ENCODE measurements around the gene RNF114. TPM values are rescaled to one million over a fixed set of nuclear protein-coding genes. Genes with fewer than 3 reads are reported as not detected.

The RNF114 gene
- total RNA-seq, 4 donors from 2014 or later = 48.7 to 166 (median 103) TPM

GRCh38 chr20:49986049-49986448 is 49.9 kb downstream of the RNF114 start:
- DNase-seq (ENCODE audit: low spot score in 2 of 2) = no peak
- intact Hi-C loops (cut with DNase I; ENCODE audit: low total_unique reads) = no loop called here
- H3K4me3 ChIP-seq (ENCODE audit: low read depth, poor library complexity, severe bottlenecking) = no peak overlapping the region
- TF ChIP-seq, protein P1, sequence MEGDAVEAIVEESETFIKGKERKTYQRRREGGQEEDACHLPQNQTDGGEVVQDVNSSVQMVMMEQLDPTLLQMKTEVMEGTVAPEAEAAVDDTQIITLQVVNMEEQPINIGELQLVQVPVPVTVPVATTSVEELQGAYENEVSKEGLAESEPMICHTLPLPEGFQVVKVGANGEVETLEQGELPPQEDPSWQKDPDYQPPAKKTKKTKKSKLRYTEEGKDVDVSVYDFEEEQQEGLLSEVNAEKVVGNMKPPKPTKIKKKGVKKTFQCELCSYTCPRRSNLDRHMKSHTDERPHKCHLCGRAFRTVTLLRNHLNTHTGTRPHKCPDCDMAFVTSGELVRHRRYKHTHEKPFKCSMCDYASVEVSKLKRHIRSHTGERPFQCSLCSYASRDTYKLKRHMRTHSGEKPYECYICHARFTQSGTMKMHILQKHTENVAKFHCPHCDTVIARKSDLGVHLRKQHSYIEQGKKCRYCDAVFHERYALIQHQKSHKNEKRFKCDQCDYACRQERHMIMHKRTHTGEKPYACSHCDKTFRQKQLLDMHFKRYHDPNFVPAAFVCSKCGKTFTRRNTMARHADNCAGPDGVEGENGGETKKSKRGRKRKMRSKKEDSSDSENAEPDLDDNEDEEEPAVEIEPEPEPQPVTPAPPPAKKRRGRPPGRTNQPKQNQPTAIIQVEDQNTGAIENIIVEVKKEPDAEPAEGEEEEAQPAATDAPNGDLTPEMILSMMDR (IDR thresholded peaks at IDR 0.05) = no peak
- TF ChIP-seq POLR2A (IDR thresholded peaks at IDR 0.05) = no peak
- WGBS, 2 donors = 77 to 89% methylated on average over 4 of the region's 4 CpGs

DNA sequence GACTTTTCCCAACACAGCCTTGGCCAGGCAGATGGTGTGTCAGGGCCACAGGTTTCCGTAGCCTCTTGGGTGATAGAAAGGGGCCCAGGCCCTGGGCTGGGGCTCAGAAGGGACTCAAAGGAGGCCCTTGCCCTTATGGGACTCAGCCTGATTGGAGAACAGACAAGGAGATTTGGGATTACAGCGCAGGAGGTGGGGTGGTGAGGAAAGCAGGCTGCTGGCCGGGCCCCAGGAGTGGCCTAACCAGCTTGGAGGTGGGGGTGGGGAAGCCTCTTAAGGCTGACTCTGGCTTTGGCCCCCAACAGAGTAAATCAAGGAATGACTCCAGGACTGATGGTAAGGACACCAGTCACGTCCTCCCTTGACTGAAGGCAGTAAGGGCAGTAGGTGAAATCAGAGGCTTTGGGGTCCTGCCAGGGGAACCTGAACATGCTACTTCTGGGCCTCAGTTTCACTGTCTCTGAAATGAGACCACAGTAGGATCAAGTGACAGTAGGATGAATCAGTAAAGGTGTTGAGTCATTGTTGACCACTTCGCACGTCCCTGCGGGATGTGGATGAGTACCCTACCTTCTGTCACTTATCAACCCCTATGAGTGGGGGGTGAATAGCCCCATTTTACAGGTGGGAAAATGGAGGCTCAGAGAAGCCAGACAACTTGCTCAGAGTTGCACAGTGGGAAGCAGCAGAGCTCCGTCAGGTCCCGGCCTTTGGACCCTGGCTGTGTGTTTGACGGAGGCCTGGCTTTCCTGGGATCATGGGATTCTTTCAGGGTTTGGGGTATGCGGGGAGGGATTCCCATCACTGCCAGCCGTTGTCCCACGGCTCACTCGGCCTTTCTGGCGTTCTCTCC is 51.0 kb downstream of the RNF114 start:
- intact Hi-C loops (cut with DNase I; ENCODE audit: low total_unique reads) = no loop called here
- H3K4me3 ChIP-seq (ENCODE audit: low read depth, poor library complexity, severe bottlenecking) = no peak overlapping the region
- DNase-seq (ENCODE audit: low spot score in 2 of 2) = no peak
- WGBS, 2 donors = 79 to 91% methylated on average over 15 of the region's 15 CpGs
- TF ChIP-seq POLR2A (IDR thresholded peaks at IDR 0.05) = no peak
- TF ChIP-seq, protein P1 (IDR thresholded peaks at IDR 0.05) = no peak

DNA sequence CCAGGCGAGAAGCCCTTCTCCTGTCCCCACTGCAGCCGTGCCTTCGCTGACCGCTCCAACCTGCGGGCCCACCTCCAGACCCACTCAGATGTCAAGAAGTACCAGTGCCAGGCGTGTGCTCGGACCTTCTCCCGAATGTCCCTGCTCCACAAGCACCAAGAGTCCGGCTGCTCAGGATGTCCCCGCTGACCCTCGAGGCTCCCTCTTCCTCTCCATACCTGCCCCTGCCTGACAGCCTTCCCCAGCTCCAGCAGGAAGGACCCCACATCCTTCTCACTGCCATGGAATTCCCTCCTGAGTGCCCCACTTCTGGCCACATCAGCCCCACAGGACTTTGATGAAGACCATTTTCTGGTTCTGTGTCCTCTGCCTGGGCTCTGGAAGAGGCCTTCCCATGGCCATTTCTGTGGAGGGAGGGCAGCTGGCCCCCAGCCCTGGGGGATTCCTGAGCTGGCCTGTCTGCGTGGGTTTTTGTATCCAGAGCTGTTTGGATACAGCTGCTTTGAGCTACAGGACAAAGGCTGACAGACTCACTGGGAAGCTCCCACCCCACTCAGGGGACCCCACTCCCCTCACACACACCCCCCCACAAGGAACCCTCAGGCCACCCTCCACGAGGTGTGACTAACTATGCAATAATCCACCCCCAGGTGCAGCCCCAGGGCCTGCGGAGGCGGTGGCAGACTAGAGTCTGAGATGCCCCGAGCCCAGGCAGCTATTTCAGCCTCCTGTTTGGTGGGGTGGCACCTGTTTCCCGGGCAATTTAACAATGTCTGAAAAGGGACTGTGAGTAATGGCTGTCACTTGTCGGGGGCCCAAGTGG is 51.9 kb downstream of the RNF114 start:
- no peak for DNase-seq (ENCODE audit: low spot score in 2 of 2)
- intact Hi-C loops (cut with DNase I; ENCODE audit: low total_unique reads) = no loop called here
- no peak overlapping the region for H3K4me3 ChIP-seq (ENCODE audit: low read depth, poor library complexity, severe bottlenecking)
- no peak for TF ChIP-seq POLR2A (IDR thresholded peaks at IDR 0.05)
- TF ChIP-seq, protein P1 (IDR thresholded peaks at IDR 0.05) = no peak
- WGBS, 2 donors = 83 to 84% methylated on average over 17 to 18 of the region's 18 CpGs

- intact Hi-C loops (cut with DNase I; ENCODE audit: low total_unique reads) = no loop called here
- 48 to 60% methylated on average over 22 of the region's 22 CpGs for WGBS, 2 donors
- no peak overlapping the region for H3K4me3 ChIP-seq (ENCODE audit: low read depth, poor library complexity, severe bottlenecking)
- peak; percentile 59 to 91 for DNase-seq (ENCODE audit: low spot score in 2 of 2)
- TF ChIP-seq, protein P1 (IDR thresholded peaks at IDR 0.05) = no peak
- TF ChIP-seq POLR2A (IDR thresholded peaks at IDR 0.05) = no peak
These were observed 53.3 kb downstream of the RNF114 start for GRCh38 chr20:49989234-49990065.

DNA sequence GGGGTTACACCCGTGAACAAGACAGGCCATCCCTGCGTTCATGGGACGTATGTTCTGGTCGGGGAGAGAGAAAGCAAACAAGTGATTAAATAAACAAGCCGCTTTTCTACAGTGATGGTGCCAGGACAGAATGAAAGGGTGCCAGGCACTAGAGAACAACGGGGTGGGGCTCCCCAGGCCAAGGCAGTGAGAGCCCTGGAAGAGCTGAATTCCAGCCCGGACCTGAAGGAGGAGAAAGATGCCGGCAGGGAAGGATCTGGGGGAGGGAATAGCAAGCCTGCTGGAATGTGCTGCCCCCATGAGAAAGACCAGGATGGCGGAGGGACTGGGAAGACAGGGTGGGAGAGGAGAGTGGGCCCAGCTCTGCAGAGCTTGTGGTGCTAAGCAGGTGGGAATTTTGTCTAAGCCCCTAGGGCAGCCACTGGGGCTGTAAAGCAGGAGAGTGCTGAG is 54.1 kb downstream of the RNF114 start:
- DNase-seq (ENCODE audit: low spot score in 2 of 2) = no peak
- WGBS, 2 donors = 14 to 19% methylated on average over 9 of the region's 9 CpGs
- no peak overlapping the region for H3K4me3 ChIP-seq (ENCODE audit: low read depth, poor library complexity, severe bottlenecking)
- intact Hi-C loops (cut with DNase I; ENCODE audit: low total_unique reads) = no loop called here
- no peak for TF ChIP-seq POLR2A (IDR thresholded peaks at IDR 0.05)
- TF ChIP-seq, protein P1 (IDR thresholded peaks at IDR 0.05) = no peak

Measured in lower leg skin (tissue), 4 donors.